HUES64 (cell line): ENCODE data around the gene ZNF747.

Source experiments
- H3K27ac ChIP-seq: 2 replicates; pipeline ENCODE4 v1.7.0; 2013; ENCODE audit warnings: low read depth, low read length, inconsistent platforms
- H3K27me3 ChIP-seq: 2 replicates; pipeline ENCODE4 v1.6.1; 2013; ENCODE audit warnings: mild to moderate bottlenecking, low read length; ENCODE audit not compliant: insufficient read depth
- H3K36me3 ChIP-seq: 2 replicates; pipeline ENCODE4 v1.6.1; 2013; ENCODE audit warnings: mild to moderate bottlenecking, low read length; ENCODE audit not compliant: insufficient read depth
- H3K4me1 ChIP-seq: 2 replicates; pipeline ENCODE4 v1.6.1; 2013; ENCODE audit warnings: mild to moderate bottlenecking, low read length, moderate library complexity; ENCODE audit not compliant: insufficient read depth
- H3K4me3 ChIP-seq: 2 replicates; pipeline ENCODE4 v1.5.1; 2013; ENCODE audit warnings: mild to moderate bottlenecking, low read length, moderate library complexity
- H3K9ac ChIP-seq: 2 replicates; pipeline ENCODE4 v1.6.1; 2013; ENCODE audit warnings: mild to moderate bottlenecking, low read depth, low read length
- H3K9me3 ChIP-seq: 2 replicates; pipeline ENCODE4 v1.6.1; 2013; ENCODE audit warnings: low read depth, low read length; ENCODE audit not compliant: insufficient read depth
- WGBS: fragments of 150-250, 120-280 bp; methylation state at CpG from one replicate; pipeline ENCODE4 v1.1.7; 2013; ENCODE audit warnings: missing lambda C conversion rate; 5-methylcytosine and 5-hydroxymethylcytosine counted together

The ZNF747 gene

DNA sequence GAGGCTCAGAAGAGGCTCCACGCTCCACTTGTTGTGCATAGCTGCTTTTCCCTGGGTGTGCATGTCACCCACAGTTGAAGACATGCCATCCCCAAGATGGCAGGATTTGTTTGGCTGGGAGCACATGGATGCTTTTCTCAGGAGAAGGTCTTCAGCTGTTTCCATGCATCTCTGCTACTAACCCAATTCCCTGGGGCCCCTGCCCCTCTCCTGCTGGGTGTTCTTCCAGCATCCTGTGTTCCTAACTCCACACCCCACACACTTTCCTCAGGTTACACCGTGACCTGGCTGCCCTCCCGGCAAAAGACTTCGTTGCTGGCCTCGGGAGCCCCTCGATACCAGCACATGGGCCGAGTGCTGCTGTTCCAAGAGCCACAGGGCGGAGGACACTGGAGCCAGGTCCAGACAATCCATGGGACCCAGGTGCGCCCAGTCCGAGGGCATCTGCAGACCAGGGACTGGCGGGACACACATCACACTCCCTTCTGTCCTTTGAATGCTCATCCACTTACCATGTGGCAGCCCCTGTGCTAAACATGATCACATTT, 40.6 kb downstream of the ZNF747 start:
- Histone ChIP-seq H3K4me3 (no peak overlapping the region), H3K27ac (no peak overlapping the region), H3K9me3 (no peaks in the 10 kb centered on the region), H3K36me3 (no peaks in the 10 kb centered on the region), H3K4me1 (peaks cover 7% of the 10 kb centered on the region; the same call in 1 of the 2 replicates), H3K27me3 (no peaks in the 10 kb centered on the region), H3K9ac (no peak overlapping the region)
- 84% methylated on average over 11 of the region's 11 CpGs for WGBS

DNA sequence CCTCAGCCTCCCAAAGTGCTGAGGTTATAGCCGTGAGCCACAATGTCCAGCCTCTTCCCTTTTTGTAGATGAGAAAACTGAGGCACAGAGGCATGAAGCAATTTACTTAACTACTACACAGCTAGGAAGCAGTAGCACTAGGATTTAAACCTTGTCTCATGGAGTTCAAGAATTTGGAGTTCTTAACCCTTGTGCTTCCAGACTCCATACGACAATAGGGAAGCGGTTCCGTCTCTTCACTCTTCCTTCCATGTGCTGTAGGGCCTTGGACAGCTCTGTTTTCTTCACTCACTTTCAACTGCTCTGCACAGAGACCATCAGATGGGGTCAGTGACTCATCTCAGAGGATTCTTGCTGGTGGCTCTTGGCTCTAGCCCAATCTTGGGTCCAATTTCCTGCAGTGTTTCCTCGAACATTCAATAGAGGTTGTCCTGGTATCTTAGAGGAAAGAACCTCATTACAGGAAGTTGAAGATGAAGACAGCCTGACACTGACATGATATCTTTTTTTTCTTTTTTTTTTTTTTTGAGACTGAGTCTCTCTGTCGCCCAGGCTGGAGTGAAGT, 42.8 kb downstream of the ZNF747 start:
- 90% methylated on average over 6 of the region's 6 CpGs for WGBS
- H3K9me3 ChIP-seq, result no peaks in the 10 kb centered on the region

DNA sequence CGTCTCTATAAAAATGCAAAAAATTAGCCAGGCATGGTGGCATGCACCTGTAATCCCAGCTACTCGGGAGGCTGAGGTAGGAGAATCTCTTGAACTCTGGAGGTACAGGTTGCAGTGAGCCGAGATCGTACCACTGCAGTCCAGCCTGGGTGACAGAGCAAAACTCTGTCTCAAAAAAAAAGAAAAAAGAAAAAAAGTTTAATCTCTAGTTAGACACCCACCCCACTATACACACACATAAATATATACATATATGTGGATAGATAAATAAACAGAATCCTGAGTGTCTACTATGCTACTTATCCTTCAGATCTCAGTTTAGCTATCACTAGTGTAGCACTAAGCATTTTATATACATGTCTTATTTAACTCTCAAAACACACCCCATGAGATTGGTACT, 43.4 kb downstream of the ZNF747 start:
- no peak overlapping the region for H3K27ac ChIP-seq
- H3K4me1 ChIP-seq, result peaks cover 8% of the 10 kb centered on the region; the same call in 1 of the 2 replicates
- H3K9ac ChIP-seq, result no peak overlapping the region
- no peaks in the 10 kb centered on the region for H3K27me3 ChIP-seq
- 94% methylated on average over 4 of the region's 4 CpGs for WGBS
- H3K4me3 ChIP-seq, result no peak overlapping the region
- H3K9me3 ChIP-seq, result no peaks in the 10 kb centered on the region
- no peaks in the 10 kb centered on the region for H3K36me3 ChIP-seq

More for the DNA sequence above, 42.8 kb downstream of the ZNF747 start:
- Histone ChIP-seq H3K27me3 (no peaks in the 10 kb centered on the region), H3K9ac (no peak overlapping the region), H3K27ac (no peak overlapping the region), H3K36me3 (no peaks in the 10 kb centered on the region), H3K4me1 (peaks cover 8% of the 10 kb centered on the region; the same call in 1 of the 2 replicates), H3K4me3 (no peak overlapping the region)

DNA sequence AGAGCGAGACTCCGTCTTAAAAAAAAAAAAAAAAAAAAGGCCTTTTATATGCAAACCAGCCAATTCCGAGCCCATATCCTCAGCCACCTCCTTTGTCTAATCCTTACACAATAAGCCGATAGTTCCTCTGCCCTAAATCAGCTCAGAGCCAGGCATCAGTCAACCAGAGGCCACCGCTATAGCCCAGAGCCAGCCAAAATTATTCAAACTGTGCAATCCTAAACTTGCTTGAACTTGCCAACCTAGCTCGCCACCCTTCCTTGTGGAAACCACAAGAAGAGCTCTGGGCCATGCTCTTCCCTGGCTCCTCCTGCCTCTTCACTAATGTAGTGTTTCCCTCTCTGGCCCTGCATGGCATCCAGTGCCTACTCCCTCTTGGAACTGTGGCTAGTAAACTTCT, 44.4 kb downstream of the ZNF747 start:
- no peaks in the 10 kb centered on the region for H3K36me3 ChIP-seq

DNA sequence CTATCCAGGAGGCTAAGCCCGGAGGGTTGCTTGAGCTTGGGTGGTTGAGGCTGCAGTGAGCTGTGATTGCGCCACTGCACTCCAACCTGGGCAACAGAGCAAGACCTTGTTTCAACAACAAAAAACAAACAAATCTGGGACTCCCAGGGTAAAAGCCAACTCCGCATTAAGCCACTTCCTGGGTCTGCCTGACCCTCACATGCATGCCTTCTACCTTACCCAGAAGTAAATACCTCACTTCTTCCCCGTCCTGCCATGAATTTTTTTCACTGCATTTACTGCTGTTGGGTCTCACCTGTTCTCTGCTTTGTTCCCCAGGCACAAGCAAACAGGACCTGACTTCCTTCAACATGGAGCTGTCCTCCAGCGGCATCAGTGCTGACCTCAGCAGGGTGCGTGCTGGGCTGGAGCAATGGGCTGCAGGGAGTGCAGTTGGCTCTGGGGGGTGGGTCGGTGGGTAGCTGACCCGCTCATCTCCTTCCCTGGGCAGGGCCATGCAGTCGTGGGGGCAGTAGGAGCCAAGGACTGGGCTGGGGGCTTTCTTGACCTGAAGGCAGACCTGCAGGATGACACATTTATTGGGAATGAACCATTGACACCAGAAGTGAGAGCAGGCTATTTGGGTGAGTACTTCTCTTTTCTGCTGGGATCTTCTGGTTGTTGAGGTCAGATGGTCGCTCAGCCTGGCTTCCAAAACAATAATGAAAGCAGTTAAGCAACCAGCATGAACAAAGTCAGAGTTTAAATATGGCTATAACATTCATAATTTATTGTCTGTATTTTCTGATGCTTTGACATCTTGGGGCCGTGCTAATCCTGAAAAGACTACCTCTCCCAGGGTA, 45.7 kb downstream of the ZNF747 start:
- no peak overlapping the region for H3K9ac ChIP-seq
- 59% methylated on average over 10 of the region's 11 CpGs for WGBS
- H3K4me3 ChIP-seq, result no peak overlapping the region
- H3K27ac ChIP-seq, result no peak overlapping the region; the same call in 1 of the 2 replicates
- no peaks in the 10 kb centered on the region for H3K27me3 ChIP-seq
- no peaks in the 10 kb centered on the region for H3K9me3 ChIP-seq
- H3K36me3 ChIP-seq, result no peaks in the 10 kb centered on the region
- peaks cover 8% of the 10 kb centered on the region; the same call in 1 of the 2 replicates for H3K4me1 ChIP-seq

More for the DNA sequence above, 44.4 kb downstream of the ZNF747 start:
- Histone ChIP-seq H3K4me3 (no peak overlapping the region), H3K9me3 (no peaks in the 10 kb centered on the region), H3K4me1 (peaks cover 8% of the 10 kb centered on the region; the same call in 1 of the 2 replicates), H3K9ac (no peak overlapping the region), H3K27ac (no peak overlapping the region), H3K27me3 (no peaks in the 10 kb centered on the region)
- WGBS, result 63% methylated on average over 6 of the region's 6 CpGs

DNA sequence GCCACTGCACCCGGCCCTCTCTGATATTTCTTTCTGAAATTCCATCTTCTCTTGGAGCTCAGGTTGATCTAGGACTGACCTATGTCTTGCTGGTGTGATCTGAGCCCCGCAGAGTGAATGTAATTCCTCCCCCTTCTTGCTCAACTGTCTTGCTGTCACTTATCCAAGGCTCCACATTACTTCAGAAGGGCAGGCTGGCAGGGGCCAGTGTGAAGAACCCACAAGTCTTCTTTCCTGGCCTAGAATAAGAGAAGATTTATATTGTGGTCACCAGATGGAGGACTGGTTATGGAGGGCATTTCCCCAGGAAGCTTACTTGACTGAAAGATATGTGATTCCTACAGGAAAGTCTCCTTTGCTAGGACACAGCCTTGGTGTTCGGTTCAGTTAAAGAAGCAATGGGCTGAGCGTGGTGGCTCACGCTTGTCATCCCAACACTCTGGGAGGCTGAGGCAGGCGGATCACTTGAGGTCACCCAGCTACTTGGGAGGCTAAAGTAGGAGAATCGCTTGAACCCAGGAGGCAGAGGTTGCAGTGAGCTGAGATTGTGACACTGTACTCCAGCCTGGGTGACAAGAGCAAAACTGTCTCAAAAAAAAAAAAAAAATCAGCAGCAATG, 48.7 kb downstream of the ZNF747 start:
- WGBS, result 93% methylated on average over 7 of the region's 7 CpGs

DNA sequence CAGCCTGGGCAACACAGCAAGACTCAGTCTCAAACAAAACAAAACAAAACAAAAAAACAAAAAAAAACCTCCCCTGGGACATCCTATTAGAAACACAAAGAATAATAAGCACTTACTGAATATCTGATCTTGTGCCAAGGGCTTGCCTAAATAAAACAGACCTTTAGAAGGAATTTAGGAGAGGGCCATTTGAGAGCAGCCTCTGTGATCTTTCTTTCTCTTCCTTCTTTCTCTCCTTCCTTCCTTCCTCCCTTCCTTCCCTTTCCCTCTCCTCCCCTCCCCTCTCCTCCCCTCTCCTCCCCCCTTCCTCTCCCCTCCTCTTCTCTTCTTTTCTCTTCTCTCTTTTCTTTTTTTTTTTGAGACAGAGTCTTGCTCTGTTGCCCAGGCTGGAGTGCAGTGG, 49.8 kb downstream of the ZNF747 start:
- Histone ChIP-seq H3K4me3 (no peak overlapping the region), H3K27ac (no peak overlapping the region), H3K9ac (no peak overlapping the region), H3K27me3 (no peaks in the 10 kb centered on the region), H3K9me3 (no peaks in the 10 kb centered on the region), H3K36me3 (no peaks in the 10 kb centered on the region), H3K4me1 (peaks cover 4% of the 10 kb centered on the region; the same call in 1 of the 2 replicates)

More for the DNA sequence above, 48.7 kb downstream of the ZNF747 start:
- H3K9ac ChIP-seq, result no peak overlapping the region
- peaks cover 8% of the 10 kb centered on the region; the same call in 1 of the 2 replicates for H3K4me1 ChIP-seq
- no peaks in the 10 kb centered on the region for H3K27me3 ChIP-seq
- H3K27ac ChIP-seq, result no peak overlapping the region
- H3K4me3 ChIP-seq, result no peak overlapping the region
- H3K36me3 ChIP-seq, result no peaks in the 10 kb centered on the region
- no peaks in the 10 kb centered on the region for H3K9me3 ChIP-seq

DNA sequence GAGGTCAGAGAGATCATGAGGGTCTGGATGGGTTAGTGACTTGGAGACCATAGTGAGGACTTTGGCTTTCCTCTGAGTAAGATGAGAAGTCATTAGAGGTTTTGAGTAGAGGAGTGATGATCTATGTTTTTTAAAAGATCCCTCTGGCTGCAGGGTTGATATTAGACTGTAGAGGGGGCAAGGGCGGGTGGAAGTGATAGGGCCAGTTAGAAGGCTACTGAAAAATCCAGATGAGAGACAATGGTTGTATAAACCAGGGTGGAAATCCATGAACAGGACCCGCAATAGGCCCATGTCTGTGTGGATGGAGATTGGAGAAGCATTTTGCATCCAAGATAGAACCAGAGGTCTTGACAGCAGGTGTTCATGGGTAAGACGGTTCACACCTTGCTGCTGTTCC, 52.3 kb downstream of the ZNF747 start:
- no peaks in the 10 kb centered on the region for H3K9me3 ChIP-seq
- no peak overlapping the region for H3K27ac ChIP-seq
- no peak overlapping the region for H3K9ac ChIP-seq
- H3K36me3 ChIP-seq, result no peaks in the 10 kb centered on the region
- no peaks in the 10 kb centered on the region for H3K4me1 ChIP-seq
- 84% methylated on average over 3 of the region's 3 CpGs for WGBS
- no peaks in the 10 kb centered on the region for H3K27me3 ChIP-seq
- H3K4me3 ChIP-seq, result no peak overlapping the region

DNA sequence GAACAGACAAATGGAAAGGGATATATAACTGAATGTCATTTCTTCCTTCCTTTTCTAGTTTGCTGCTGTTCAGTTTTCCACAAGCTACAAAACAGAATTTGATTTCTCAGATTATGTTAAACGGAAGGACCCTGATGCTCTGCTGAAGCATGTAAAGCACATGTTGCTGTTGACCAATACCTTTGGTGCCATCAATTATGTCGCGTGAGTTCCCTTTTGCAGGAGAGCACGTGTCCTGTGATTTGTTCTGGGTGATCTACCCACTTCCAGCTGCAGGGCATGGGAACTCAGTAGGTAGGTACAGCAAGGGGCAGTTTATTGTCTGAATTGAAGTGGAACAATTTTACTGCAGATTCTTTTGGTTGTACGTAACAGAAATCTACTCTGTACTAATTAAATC, 53.3 kb downstream of the ZNF747 start:
- no peaks in the 10 kb centered on the region for H3K36me3 ChIP-seq
- H3K4me1 ChIP-seq, result no peaks in the 10 kb centered on the region
- WGBS, result 92% methylated on average over 5 of the region's 5 CpGs
- no peak overlapping the region for H3K9ac ChIP-seq
- no peaks in the 10 kb centered on the region for H3K27me3 ChIP-seq
- no peaks in the 10 kb centered on the region for H3K9me3 ChIP-seq
- no peak overlapping the region for H3K27ac ChIP-seq
- no peak overlapping the region for H3K4me3 ChIP-seq
